Measurements from ENCODE around the gene EDNRA.

EDNRA gene

GRCh38 chr4:147539959-147540358, 59.1 kb downstream of the EDNRA start:
- no peak for DNase-seq (ENCODE audit: low read depth in 3 of 3)

- DNase-seq (ENCODE audit: low read depth in 3 of 3): no peak
Observed at GRCh38 chr4:147542229-147542990, 61.5 kb downstream of the EDNRA start.

- DNase-seq (ENCODE audit: low read depth in 3 of 3): no peak
Observed at GRCh38 chr4:147543034-147543433, 62.1 kb downstream of the EDNRA start.

GRCh38 chr4:147546349-147546748, 65.5 kb downstream of the EDNRA start:
- DNase-seq (ENCODE audit: low read depth in 3 of 3): no peak

GRCh38 chr4:147547314-147548056, 66.6 kb downstream of the EDNRA start:
- DNase-seq (ENCODE audit: low read depth in 3 of 3): no peak

- no peak for DNase-seq (ENCODE audit: low read depth in 3 of 3)
Observed at GRCh38 chr4:147548256-147548655, 67.4 kb downstream of the EDNRA start.

GRCh38 chr4:147550626-147551246, 69.8 kb downstream of the EDNRA start:
- DNase-seq (ENCODE audit: low read depth in 3 of 3): no peak

GRCh38 chr4:147560625-147561024, 79.7 kb downstream of the EDNRA start:
- no peak for DNase-seq (ENCODE audit: low read depth in 3 of 3)

GRCh38 chr4:147566762-147567161, 85.9 kb downstream of the EDNRA start:
- no peak for DNase-seq (ENCODE audit: low read depth in 3 of 3)

GRCh38 chr4:147567276-147567675, 86.4 kb downstream of the EDNRA start:
- DNase-seq (ENCODE audit: low read depth in 3 of 3): no peak

- DNase-seq (ENCODE audit: low read depth in 3 of 3): no peak
Observed at GRCh38 chr4:147570616-147571015, 89.7 kb downstream of the EDNRA start.

- no peak for DNase-seq (ENCODE audit: low read depth in 3 of 3)
Observed at GRCh38 chr4:147571036-147571770, 90.3 kb downstream of the EDNRA start.

GRCh38 chr4:147576084-147576483, 95.2 kb downstream of the EDNRA start:
- DNase-seq (ENCODE audit: low read depth in 3 of 3): no peak

GRCh38 chr4:147578051-147578476, 97.2 kb downstream of the EDNRA start:
- no peak for DNase-seq (ENCODE audit: low read depth in 3 of 3)

GRCh38 chr4:147578593-147578992, 97.7 kb downstream of the EDNRA start:
- no peak for DNase-seq (ENCODE audit: low read depth in 3 of 3)

- DNase-seq (ENCODE audit: low read depth in 3 of 3): no peak
Observed at GRCh38 chr4:147580396-147580795, 99.5 kb downstream of the EDNRA start.

GRCh38 chr4:147581606-147582350, 100.9 kb downstream of the EDNRA start:
- no peak for DNase-seq (ENCODE audit: low read depth in 3 of 3)

GRCh38 chr4:147582386-147583060, 101.6 kb downstream of the EDNRA start:
- DNase-seq (ENCODE audit: low read depth in 3 of 3): no peak

- no peak for DNase-seq (ENCODE audit: low read depth in 3 of 3)
Observed at GRCh38 chr4:147583876-147584275, 103.0 kb downstream of the EDNRA start.

GRCh38 chr4:147586032-147586431, 105.1 kb downstream of the EDNRA start:
- no peak for DNase-seq (ENCODE audit: low read depth in 3 of 3)

- no peak for DNase-seq (ENCODE audit: low read depth in 3 of 3)
Observed at GRCh38 chr4:147586637-147587036, 105.7 kb downstream of the EDNRA start.

Data from stimulated activated CD4-positive, alpha-beta T cell treated with anti-CD3 and anti-CD28 coated beads, TNF-alpha, amount 100 ng/mL, for 4 hours (primary cell).